HepG2 (cell line): Measurements from ENCODE around the gene WDFY1. TPM values are rescaled to one million over a fixed set of nuclear protein-coding genes. Genes with fewer than 3 reads are reported as not detected.

ENCODE experiments used
- ATAC-seq: fragments of 200-7000 bp; cut with Tn5 transposase; 3 replicates; pipeline ENCODE4 v1.9.1; 2020; ENCODE audit warnings: mild to moderate bottlenecking, moderate library complexity
- BruUV-seq: library from RNA; stranded (reverse); fragments of 400-500 nt; replicated peaks from 2 replicates; lab custom pipeline; 2021; lab: Mats Ljungman, UMichigan
- CTCF ChIA-PET: fragments of 300-600 bp; formaldehyde crosslinking; extraction: SDS; loops from one replicate; lab custom pipeline; 2021; ENCODE audit warnings: low total read pairs, inconsistent platforms, low intra/inter-chr PET ratio; lab: Yijun Ruan, JAX
- POLR2A ChIA-PET: fragments of 350-600 bp; sonication (Branson Sonifier 250); formaldehyde crosslinking; loops from one replicate; lab custom pipeline; 2020; ENCODE audit warnings: antibody characterized with exemption, inconsistent platforms; lab: Yijun Ruan, JAX
- DNase-seq: peaks from one replicate; pipeline ENCODE4 v3.0.0-alpha.2; 2015; ENCODE audit warnings: low spot score
- FAIRE-seq: peaks from 3 replicates; lab custom pipeline; 2011; peaks lifted over from hg19 to GRCh38; lab: Jason Lieb, UNC
- H2AFZ ChIP-seq: one replicate; pipeline ENCODE4 v1.6.1; 2011; ENCODE audit warnings: low read length, inconsistent platforms
- H3K27ac ChIP-seq: fragments of 300-600 bp; 3 replicates; pipeline ENCODE4 v1.8.0; 2011; ENCODE audit warnings: mixed run types, mild to moderate bottlenecking, mixed read lengths, low read length, inconsistent platforms; ENCODE audit not compliant: insufficient read depth; ENCODE audit errors: extremely low read length
- H3K27me3 ChIP-seq, 2 experiments: fragments of 200-600 bp in 1 of 2; 2 replicates in 1 of 2; 3 replicates in 1 of 2; pipeline versions ENCODE4 v1.6.0 to v1.8.0; 2011; ENCODE audit warnings: low read length in 2 of 2, mild to moderate bottlenecking in 2 of 2, moderate library complexity in 2 of 2, inconsistent platforms in 1 of 2; ENCODE audit not compliant: insufficient read depth in 2 of 2, control insufficient read depth in 1 of 2
- H3K36me3 ChIP-seq, 2 experiments: fragments of 200-600 bp in 1 of 2; replicated peaks in 1 of 2; 2 replicates in 1 of 2; 3 replicates in 1 of 2; pipeline versions ENCODE4 v1.5.1 to v1.8.0; 2011; ENCODE audit warnings: low read length in 2 of 2, inconsistent platforms in 1 of 2; ENCODE audit not compliant: insufficient read depth in 2 of 2, control insufficient read depth in 1 of 2
- H3K4me1 ChIP-seq: 2 replicates; pipeline ENCODE4 v1.5.1; 2012; ENCODE audit warnings: low read length, inconsistent platforms; ENCODE audit not compliant: insufficient read depth
- H3K4me2 ChIP-seq: 2 replicates; pipeline ENCODE4 v1.6.0; 2011; ENCODE audit warnings: low read depth, low read length, inconsistent platforms
- H3K4me3 ChIP-seq, 3 experiments: fragments of 200-600 bp in 1 of 3; sonication (generic), shearing (Covaris generic) in 1 of 3; replicated peaks in 1 of 3; 2 replicates each; pipeline ENCODE4 v1.5.1; 2011 to 2016; ENCODE audit warnings: low read length in 3 of 3, inconsistent platforms in 2 of 3, low read depth in 2 of 3, mild to moderate bottlenecking in 2 of 3, control low read depth in 1 of 3, mixed read lengths in 1 of 3; ENCODE audit not compliant: insufficient read depth in 1 of 3
- H3K79me2 ChIP-seq: one replicate; pipeline ENCODE4 v1.6.1; 2011; ENCODE audit warnings: low read length, inconsistent platforms; ENCODE audit not compliant: insufficient read depth
- H3K9ac ChIP-seq: 2 replicates; pipeline ENCODE4 v1.6.0; 2011; ENCODE audit warnings: mild to moderate bottlenecking, low read depth, low read length, inconsistent platforms; ENCODE audit not compliant: insufficient read depth
- H3K9me3 ChIP-seq: 2 replicates; pipeline ENCODE4 v1.5.1; 2012; ENCODE audit warnings: mild to moderate bottlenecking, low read length
- H4K20me1 ChIP-seq: 2 replicates; pipeline ENCODE4 v1.6.0; 2011; ENCODE audit warnings: inconsistent platforms, mild to moderate bottlenecking, low read length, moderate library complexity; ENCODE audit not compliant: insufficient read depth
- ATF7 ChIP-seq, 2 experiments: fragments of 450-650 bp in 1 of 2; sonication (generic) in 1 of 2; formaldehyde crosslinking in 1 of 2; IDR thresholded peaks; 2 replicates each; pipeline versions ENCODE4 v1.4.0 to v1.6.1; 2016 to 2020; ENCODE audit warnings: antibody characterized with exemption in 1 of 2, mild to moderate bottlenecking in 1 of 2, missing genetic modification reagents in 1 of 2
- CEBPG ChIP-seq: IDR thresholded peaks from 2 replicates; pipeline ENCODE4 v1.6.1; 2016
- DPF2 ChIP-seq: sonication (generic); formaldehyde crosslinking; IDR thresholded peaks from 2 replicates; pipeline ENCODE4 v1.4.0; 2020; ENCODE audit warnings: mild to moderate bottlenecking, low read depth, missing genetic modification reagents, borderline replicate concordance
- JUND ChIP-seq: sonication (generic); formaldehyde crosslinking; IDR thresholded peaks from 2 replicates; pipeline ENCODE4 v1.8.0; 2022; ENCODE audit warnings: mild to moderate bottlenecking, missing genetic modification reagents
- NR1H2 ChIP-seq: sonication (generic); formaldehyde crosslinking; IDR thresholded peaks from 2 replicates; pipeline ENCODE4 v1.8.1; 2022; ENCODE audit warnings: low read depth, missing genetic modification reagents, borderline replicate concordance
- NR3C1 ChIP-seq: sonication (generic); formaldehyde crosslinking; IDR thresholded peaks from 2 replicates; pipeline ENCODE4 v1.4.0; 2020; ENCODE audit warnings: missing genetic modification reagents
- RFXANK ChIP-seq: IDR thresholded peaks from 2 replicates; pipeline ENCODE4 v1.6.1; 2016
- SALL1 ChIP-seq: sonication (generic); formaldehyde crosslinking; IDR thresholded peaks from 2 replicates; pipeline ENCODE4 v1.8.0; 2022; ENCODE audit warnings: mild to moderate bottlenecking, missing genetic modification reagents
- SMARCC2 ChIP-seq: fragments of 450-650 bp; IDR thresholded peaks from 2 replicates; pipeline ENCODE4 v1.6.1; 2017; ENCODE audit warnings: antibody characterized with exemption, mild to moderate bottlenecking
- SNRNP70 ChIP-seq: fragments of 200-400 bp; formaldehyde crosslinking; IDR thresholded peaks from 2 replicates; pipeline ENCODE4 v1.6.1; 2017; ENCODE audit warnings: mild to moderate bottlenecking, low read depth, low read length, moderate library complexity
- YEATS4 ChIP-seq: sonication (generic); formaldehyde crosslinking; IDR thresholded peaks from 2 replicates; pipeline ENCODE4 v1.4.0; 2020; ENCODE audit warnings: missing genetic modification reagents, borderline replicate concordance
- ZNF235 ChIP-seq: sonication (generic); formaldehyde crosslinking; IDR thresholded peaks from 2 replicates; pipeline ENCODE4 v1.8.1; 2023; ENCODE audit warnings: mild to moderate bottlenecking, missing genetic modification reagents, borderline replicate concordance
- ZNF430 ChIP-seq: sonication (generic); formaldehyde crosslinking; IDR thresholded peaks from 2 replicates; pipeline ENCODE4 v1.9.0; 2021; ENCODE audit warnings: mild to moderate bottlenecking, missing genetic modification reagents
- ZNF552 ChIP-seq: sonication (generic); formaldehyde crosslinking; IDR thresholded peaks from 2 replicates; pipeline ENCODE4 v1.9.0; 2022; ENCODE audit warnings: missing genetic modification reagents, mild to moderate bottlenecking, borderline replicate concordance
- ZNF570 ChIP-seq: sonication (generic); formaldehyde crosslinking; IDR thresholded peaks from 2 replicates; pipeline ENCODE4 v1.4.0; 2020; ENCODE audit warnings: mild to moderate bottlenecking, missing genetic modification reagents, borderline replicate concordance
- WGBS: methylation state at CpG from one replicate; pipeline ENCODE4 v1.1.6; 2017; ENCODE audit warnings: low lambda C conversion rate; 5-methylcytosine and 5-hydroxymethylcytosine counted together
- in situ Hi-C: cut with HindIII; loops from 2 replicates; pipeline ENCODE4 v1.10.0; 2017; ENCODE audit warnings: low pct_unique_long_range_greater_than_20kb; ENCODE audit not compliant: extremely low pct_ligation_motif_present
- intact Hi-C: fragments of 100-400 bp; cut with micrococcal nuclease; formaldehyde crosslinking; loops from one replicate; pipeline ENCODE4 v1.10.0; 2022; ENCODE audit not compliant: unreplicated experiment
- polyA plus RNA-seq, 8 experiments: library from polyadenylated mRNA; depleted of rRNA in 3 of 8; stranded (reverse) in 7 of 8; unstranded in 1 of 8; fragments of >200 nt; fragmentation: Illumina TruSeq in 4 of 8; extraction: Trizol in 4 of 8; gene quantifications; 2 replicates each; pipeline versions ENCODE4 v1.2.1 to v1.2.3, GENCODE V29; 2011 to 2016; ENCODE audit warnings: low read depth in 4 of 8, missing spikeins in 1 of 8, mixed read lengths in 1 of 8; ENCODE audit not compliant: insufficient read depth in 1 of 8
- total RNA-seq, 5 experiments: library from RNA; depleted of rRNA; stranded (reverse); fragments of >200 nt; fragmentation: Illumina TruSeq; extraction: Trizol; gene quantifications; 2 replicates each; pipeline ENCODE4 v1.2.3, GENCODE V29; 2016; ENCODE audit warnings: low read depth in 1 of 5
- TF ChIP-seq, protein P1 (sequence below): sonication (generic); formaldehyde crosslinking; IDR thresholded peaks from 2 replicates; pipeline ENCODE4 v1.5.0; 2020; ENCODE audit warnings: missing genetic modification reagents, mild to moderate bottlenecking, borderline replicate concordance
- TF ChIP-seq, protein P2 (sequence below): sonication (generic); formaldehyde crosslinking; IDR thresholded peaks from 2 replicates; pipeline ENCODE4 v1.4.0; 2020; ENCODE audit warnings: missing genetic modification reagents, mild to moderate bottlenecking, borderline replicate concordance
- TF ChIP-seq, protein P3 (sequence below): IDR thresholded peaks from 2 replicates; pipeline ENCODE4 v1.6.1; 2012; ENCODE audit warnings: low read length, improper control_type of control experiment

WDFY1 gene
- total and polyA plus RNA-seq, 2 of the 13 experiments (the other 11 are each of a cell fraction or from before 2014, with no cell fraction given): 77.0 to 78.4 TPM

DNA sequence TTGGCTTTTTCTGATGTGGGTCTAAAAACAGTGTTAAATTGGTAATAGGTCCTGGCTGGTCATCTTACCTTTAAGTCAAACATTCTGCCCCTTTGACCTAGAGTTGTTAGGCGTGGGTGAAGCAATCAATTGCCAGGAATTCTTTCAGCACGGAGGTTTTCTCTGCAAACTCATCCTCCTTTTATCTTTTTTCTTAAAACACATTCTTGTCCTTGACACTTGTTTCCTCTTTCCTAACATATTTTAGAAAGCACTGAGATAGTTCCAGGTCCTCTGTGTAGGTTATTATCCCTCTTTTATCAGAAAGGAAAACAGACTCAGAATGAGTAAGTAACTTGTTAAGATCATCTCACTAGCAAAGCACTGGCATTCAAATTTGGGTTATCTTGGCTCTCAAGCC is 89.1 kb downstream of the WDFY1 start:
- CTCF ChIA-PET: no interaction called here
- H4K20me1 ChIP-seq: no peaks in the 10 kb centered on the region
- no peak overlapping the region for H3K9ac ChIP-seq
- FAIRE-seq (no peak), DNase-seq (no peak), ATAC-seq (no peak)
- H3K9me3 ChIP-seq: no peaks in the 10 kb centered on the region
- POLR2A ChIA-PET: no interaction called here
- H3K27ac ChIP-seq: no peak overlapping the region
- intact Hi-C loops: no loop called here
- H3K79me2 ChIP-seq: no peaks in the 10 kb centered on the region
- H3K27me3 ChIP-seq: no peaks in the 10 kb centered on the region
- in situ Hi-C loops: no loop called here
- no peak overlapping the region for H3K4me2 ChIP-seq
- 18% methylated on average over 2 of the region's 2 CpGs for WGBS
- H3K4me3 ChIP-seq: no peak overlapping the region
- H3K4me1 ChIP-seq: peaks cover 47% of the 10 kb centered on the region
- H2AFZ ChIP-seq: no peak overlapping the region
- no TSS peak for BruUV-seq
- no peaks in the 10 kb centered on the region for H3K36me3 ChIP-seq
- no peak for TF ChIP-seq NR3C1 (CRISPR knock-in tag)
- TF ChIP-seq SMARCC2: no peak
- TF ChIP-seq RFXANK (CRISPR knock-in tag): no peak
- no peak for TF ChIP-seq YEATS4 (CRISPR knock-in tag)
- TF ChIP-seq ATF7 (IDR thresholded peaks at IDR 0.05): no peak
- no peak for TF ChIP-seq ATF7 (CRISPR knock-in tag; IDR thresholded peaks at IDR 0.05)
- no peak for TF ChIP-seq DPF2 (CRISPR knock-in tag)
- no peak for TF ChIP-seq ZNF430
- no peak for TF ChIP-seq ZNF570 (CRISPR knock-in tag)
- TF ChIP-seq, protein P1, sequence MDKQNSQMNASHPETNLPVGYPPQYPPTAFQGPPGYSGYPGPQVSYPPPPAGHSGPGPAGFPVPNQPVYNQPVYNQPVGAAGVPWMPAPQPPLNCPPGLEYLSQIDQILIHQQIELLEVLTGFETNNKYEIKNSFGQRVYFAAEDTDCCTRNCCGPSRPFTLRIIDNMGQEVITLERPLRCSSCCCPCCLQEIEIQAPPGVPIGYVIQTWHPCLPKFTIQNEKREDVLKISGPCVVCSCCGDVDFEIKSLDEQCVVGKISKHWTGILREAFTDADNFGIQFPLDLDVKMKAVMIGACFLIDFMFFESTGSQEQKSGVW (CRISPR knock-in tag): no peak
- no peak for TF ChIP-seq ZNF552 (CRISPR knock-in tag)
- TF ChIP-seq, protein P2, sequence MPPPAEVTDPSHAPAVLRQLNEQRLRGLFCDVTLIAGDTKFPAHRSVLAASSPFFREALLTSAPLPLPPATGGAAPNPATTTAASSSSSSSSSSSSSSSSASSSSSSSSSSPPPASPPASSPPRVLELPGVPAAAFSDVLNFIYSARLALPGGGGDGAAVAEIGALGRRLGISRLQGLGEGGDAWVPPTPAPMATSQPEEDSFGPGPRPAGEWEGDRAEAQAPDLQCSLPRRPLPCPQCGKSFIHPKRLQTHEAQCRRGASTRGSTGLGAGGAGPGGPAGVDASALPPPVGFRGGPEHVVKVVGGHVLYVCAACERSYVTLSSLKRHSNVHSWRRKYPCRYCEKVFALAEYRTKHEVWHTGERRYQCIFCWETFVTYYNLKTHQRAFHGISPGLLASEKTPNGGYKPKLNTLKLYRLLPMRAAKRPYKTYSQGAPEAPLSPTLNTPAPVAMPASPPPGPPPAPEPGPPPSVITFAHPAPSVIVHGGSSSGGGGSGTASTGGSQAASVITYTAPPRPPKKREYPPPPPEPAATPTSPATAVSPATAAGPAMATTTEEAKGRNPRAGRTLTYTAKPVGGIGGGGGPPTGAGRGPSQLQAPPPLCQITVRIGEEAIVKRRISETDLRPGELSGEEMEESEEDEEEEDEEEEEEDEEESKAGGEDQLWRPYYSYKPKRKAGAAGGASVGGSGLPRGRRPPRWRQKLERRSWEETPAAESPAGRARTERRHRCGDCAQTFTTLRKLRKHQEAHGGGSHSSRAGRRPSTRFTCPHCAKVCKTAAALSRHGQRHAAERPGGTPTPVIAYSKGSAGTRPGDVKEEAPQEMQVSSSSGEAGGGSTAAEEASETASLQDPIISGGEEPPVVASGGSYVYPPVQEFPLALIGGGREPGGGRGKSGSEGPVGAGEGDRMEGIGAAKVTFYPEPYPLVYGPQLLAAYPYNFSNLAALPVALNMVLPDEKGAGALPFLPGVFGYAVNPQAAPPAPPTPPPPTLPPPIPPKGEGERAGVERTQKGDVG (CRISPR knock-in tag): no peak
- peak; percentile 60 for TF ChIP-seq CEBPG (CRISPR knock-in tag)
- no peak for TF ChIP-seq JUND (CRISPR knock-in tag)
- no peak for TF ChIP-seq NR1H2 (CRISPR knock-in tag)
- no peak for TF ChIP-seq ZNF235 (CRISPR knock-in tag)
- TF ChIP-seq SALL1: no peak
- TF ChIP-seq SNRNP70: no peak
- TF ChIP-seq, protein P3, sequence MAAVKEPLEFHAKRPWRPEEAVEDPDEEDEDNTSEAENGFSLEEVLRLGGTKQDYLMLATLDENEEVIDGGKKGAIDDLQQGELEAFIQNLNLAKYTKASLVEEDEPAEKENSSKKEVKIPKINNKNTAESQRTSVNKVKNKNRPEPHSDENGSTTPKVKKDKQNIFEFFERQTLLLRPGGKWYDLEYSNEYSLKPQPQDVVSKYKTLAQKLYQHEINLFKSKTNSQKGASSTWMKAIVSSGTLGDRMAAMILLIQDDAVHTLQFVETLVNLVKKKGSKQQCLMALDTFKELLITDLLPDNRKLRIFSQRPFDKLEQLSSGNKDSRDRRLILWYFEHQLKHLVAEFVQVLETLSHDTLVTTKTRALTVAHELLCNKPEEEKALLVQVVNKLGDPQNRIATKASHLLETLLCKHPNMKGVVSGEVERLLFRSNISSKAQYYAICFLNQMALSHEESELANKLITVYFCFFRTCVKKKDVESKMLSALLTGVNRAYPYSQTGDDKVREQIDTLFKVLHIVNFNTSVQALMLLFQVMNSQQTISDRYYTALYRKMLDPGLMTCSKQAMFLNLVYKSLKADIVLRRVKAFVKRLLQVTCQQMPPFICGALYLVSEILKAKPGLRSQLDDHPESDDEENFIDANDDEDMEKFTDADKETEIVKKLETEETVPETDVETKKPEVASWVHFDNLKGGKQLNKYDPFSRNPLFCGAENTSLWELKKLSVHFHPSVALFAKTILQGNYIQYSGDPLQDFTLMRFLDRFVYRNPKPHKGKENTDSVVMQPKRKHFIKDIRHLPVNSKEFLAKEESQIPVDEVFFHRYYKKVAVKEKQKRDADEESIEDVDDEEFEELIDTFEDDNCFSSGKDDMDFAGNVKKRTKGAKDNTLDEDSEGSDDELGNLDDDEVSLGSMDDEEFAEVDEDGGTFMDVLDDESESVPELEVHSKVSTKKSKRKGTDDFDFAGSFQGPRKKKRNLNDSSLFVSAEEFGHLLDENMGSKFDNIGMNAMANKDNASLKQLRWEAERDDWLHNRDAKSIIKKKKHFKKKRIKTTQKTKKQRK: no peak
